ENCODE results near the gene PKN2. TPM values are rescaled to one million over a fixed set of nuclear protein-coding genes. Genes with fewer than 3 reads are reported as not detected.

PKN2 gene
- total and polyA plus RNA-seq, 2 donors (not counting 1 experiment from before 2014, with no cell fraction given) = 11.9 to 51.6 TPM

GRCh38 chr1:88648706-88649105, 35.4 kb upstream of the PKN2 start:
- ChIA-PET CTCF (interaction anchor here (1.7 kb wide), 1 partner anchor 229 kb away, joined by 5 read pairs; no protein-coding TSS in a partner anchor), POLR2A (no interaction called here)
- no peak overlapping the region for H3K27ac ChIP-seq (ENCODE audit: low read length in 2 of 2)
- Mint-ChIP-seq H3K4me1 (no peaks in the 10 kb centered on the region), H3K9me3 (ENCODE audit: insufficient read depth) (no peaks in the 10 kb centered on the region), H3K27ac (no peak overlapping the region), H3K4me3 (no peak overlapping the region), H3K27me3 (peaks cover 7% of the 10 kb centered on the region)
- no peak overlapping the region for H3K4me2 ChIP-seq (replicated peaks; ENCODE audit: low read depth, low read length, poor library complexity, severe bottlenecking)
- H3K27me3 ChIP-seq (replicated peaks in 1 of 4; ENCODE audit: control extremely low read depth in 1 of 4, control insufficient read depth in 3 of 4, insufficient read depth in 4 of 4, low read length in 3 of 4) = no peaks in the 10 kb centered on the region
- H2AFZ ChIP-seq (ENCODE audit: insufficient read depth, low read depth, low read length, poor library complexity, severe bottlenecking) = no peak overlapping the region
- ATAC-seq (ENCODE audit: low read depth) (no peak), DNase-seq (no peak)
- TF ChIP-seq EZH2 (IDR thresholded peaks at IDR 0.05; ENCODE audit: borderline replicate concordance, insufficient read depth, low read depth, low read length, poor library complexity, severe bottlenecking) = no peak
- no peak for TF ChIP-seq CTCF (IDR thresholded peaks at IDR 0.05)
- H3K9me3 ChIP-seq (ENCODE audit: control extremely low read depth in 1 of 3, control insufficient read depth in 2 of 3, insufficient read depth in 1 of 3, low read length in 2 of 3) = no peaks in the 10 kb centered on the region
- WGBS (ENCODE audit: insufficient coverage) = no CpG with 5 or more reads among the region's 2 CpGs
- intact Hi-C loops (cut with micrococcal nuclease) = no loop called here
- no peaks in the 10 kb centered on the region for H4K20me1 ChIP-seq (ENCODE audit: control insufficient read depth, insufficient read depth, low read length, poor library complexity, severe bottlenecking)
- H3K4me3 ChIP-seq (ENCODE audit: control extremely low read depth in 1 of 5, extremely low read depth in 1 of 5, insufficient read depth in 1 of 5, low read depth in 2 of 5, low read length in 4 of 5) = no peak overlapping the region
- H3K9ac ChIP-seq (ENCODE audit: low read length) = no peak overlapping the region
- no peaks in the 10 kb centered on the region for H3K4me1 ChIP-seq (ENCODE audit: control insufficient read depth in 2 of 2, insufficient read depth in 2 of 2, low read length in 2 of 2)
- H3K79me2 ChIP-seq (ENCODE audit: control insufficient read depth, insufficient read depth, low read length) = no peaks in the 10 kb centered on the region
- H3K36me3 ChIP-seq (replicated peaks in 1 of 2; ENCODE audit: control extremely low read depth in 1 of 2, control insufficient read depth in 1 of 2, extremely low read depth in 1 of 2, insufficient read depth in 2 of 2, low read length in 1 of 2) = no peaks in the 10 kb centered on the region

GRCh38 chr1:88649932-88650331, 34.1 kb upstream of the PKN2 start:
- DNase-seq (no peak), ATAC-seq (ENCODE audit: low read depth) (no peak)
- Mint-ChIP-seq H3K4me1 (no peaks in the 10 kb centered on the region), H3K4me3 (no peak overlapping the region), H3K27me3 (peaks cover 6% of the 10 kb centered on the region), H3K9me3 (ENCODE audit: insufficient read depth) (no peaks in the 10 kb centered on the region), H3K27ac (no peak overlapping the region)
- H3K9ac ChIP-seq (ENCODE audit: low read length) = no peak overlapping the region
- no peaks in the 10 kb centered on the region for H3K79me2 ChIP-seq (ENCODE audit: control insufficient read depth, insufficient read depth, low read length)
- no peak overlapping the region for H2AFZ ChIP-seq (ENCODE audit: insufficient read depth, low read depth, low read length, poor library complexity, severe bottlenecking)
- POLR2A ChIA-PET = no interaction called here
- TF ChIP-seq EZH2 (IDR thresholded peaks at IDR 0.05; ENCODE audit: borderline replicate concordance, insufficient read depth, low read depth, low read length, poor library complexity, severe bottlenecking) (no peak), CTCF (IDR thresholded peaks at IDR 0.05) (no peak)
- no peak overlapping the region for H3K27ac ChIP-seq (ENCODE audit: low read length in 2 of 2)
- no CpG with 5 or more reads among the region's 1 CpG for WGBS (ENCODE audit: insufficient coverage)
- no peaks in the 10 kb centered on the region for H4K20me1 ChIP-seq (ENCODE audit: control insufficient read depth, insufficient read depth, low read length, poor library complexity, severe bottlenecking)
- H3K4me1 ChIP-seq (ENCODE audit: control insufficient read depth in 2 of 2, insufficient read depth in 2 of 2, low read length in 2 of 2) = no peaks in the 10 kb centered on the region
- no peaks in the 10 kb centered on the region for H3K27me3 ChIP-seq (replicated peaks in 1 of 4; ENCODE audit: control extremely low read depth in 1 of 4, control insufficient read depth in 3 of 4, insufficient read depth in 4 of 4, low read length in 3 of 4)
- CTCF ChIA-PET = interaction anchor here (1.7 kb wide), 1 partner anchor 228 kb away, joined by 5 read pairs; no protein-coding TSS in a partner anchor
- H3K4me2 ChIP-seq (replicated peaks; ENCODE audit: low read depth, low read length, poor library complexity, severe bottlenecking) = no peak overlapping the region
- H3K36me3 ChIP-seq (replicated peaks in 1 of 2; ENCODE audit: control extremely low read depth in 1 of 2, control insufficient read depth in 1 of 2, extremely low read depth in 1 of 2, insufficient read depth in 2 of 2, low read length in 1 of 2) = no peaks in the 10 kb centered on the region
- no peaks in the 10 kb centered on the region for H3K9me3 ChIP-seq (ENCODE audit: control extremely low read depth in 1 of 3, control insufficient read depth in 2 of 3, insufficient read depth in 1 of 3, low read length in 2 of 3)
- no peak overlapping the region for H3K4me3 ChIP-seq (ENCODE audit: control extremely low read depth in 1 of 5, extremely low read depth in 1 of 5, insufficient read depth in 1 of 5, low read depth in 2 of 5, low read length in 4 of 5)
- intact Hi-C loops (cut with micrococcal nuclease) = no loop called here
